NCI-H1105 treated with DMSO at 0.1 percent for 48 hours (cell line): ENCODE results near the gene HTD2.
A peak's percentile ranks its signal among the peaks of the same experiment; 100 is the strongest.

Experiments
- DNase-seq: peaks from one replicate; lab custom pipeline; 2025; lab: John Stamatoyannopoulos, UW

HTD2 gene

DNA sequence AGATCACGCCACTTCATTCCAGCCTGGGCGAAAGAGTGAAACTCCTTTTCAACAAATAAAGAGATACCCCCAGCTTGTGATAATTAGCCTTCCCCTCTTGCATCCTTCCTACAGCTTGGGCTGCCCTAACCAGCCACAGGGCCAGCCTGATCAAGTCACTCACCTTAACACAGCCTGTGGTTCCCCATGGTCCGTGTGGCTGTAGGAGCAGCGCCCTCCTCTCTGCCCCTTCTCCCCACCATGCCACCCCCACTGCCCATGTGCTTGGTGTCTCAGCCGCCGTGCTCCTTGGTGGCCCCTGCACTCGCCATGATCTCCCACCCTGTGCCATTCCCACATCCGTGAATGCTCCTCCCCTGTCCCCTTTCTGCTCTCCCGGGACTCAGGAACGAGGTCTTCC lies 13.5 kb upstream of the HTD2 start:
- DNase-seq = no peak

DNA sequence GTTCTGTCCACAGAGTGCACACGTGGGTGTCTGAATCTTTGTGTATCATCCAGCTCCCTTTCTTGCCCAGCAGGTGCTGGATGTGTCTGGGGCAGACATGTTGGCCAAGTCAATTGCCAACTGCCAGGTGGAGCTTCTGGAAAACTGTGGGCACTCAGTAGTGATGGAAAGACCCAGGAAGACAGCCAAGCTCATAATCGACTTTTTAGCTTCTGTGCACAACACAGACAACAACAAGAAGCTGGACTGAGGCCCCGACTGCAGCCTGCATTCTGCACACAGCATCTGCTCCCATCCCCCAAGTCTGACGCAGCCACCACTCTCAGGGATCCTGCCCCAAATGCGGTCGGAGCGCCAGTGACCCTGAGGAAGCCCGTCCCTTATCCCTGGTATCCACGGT lies 12.8 kb upstream of the HTD2 start:
- DNase-seq = no peak

DNA sequence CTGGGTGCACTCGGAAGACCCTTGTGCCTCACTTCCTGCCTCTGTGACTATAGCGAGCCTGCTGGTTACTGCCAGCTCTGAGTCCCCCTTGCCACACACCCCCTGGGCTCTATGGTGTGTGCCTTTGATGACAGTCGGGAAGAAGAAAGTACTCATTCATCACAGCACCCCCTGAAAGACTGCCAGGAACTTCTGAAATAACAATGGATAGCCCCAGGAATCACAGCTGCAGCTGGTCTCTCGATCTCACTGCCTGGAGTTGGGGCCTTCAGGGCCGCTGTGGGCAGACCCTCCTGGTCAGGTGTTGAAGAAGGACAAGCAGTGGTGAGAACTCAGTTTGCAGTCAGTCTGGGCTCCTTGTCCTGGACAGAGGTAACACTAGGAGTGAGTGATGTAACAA lies 10.1 kb upstream of the HTD2 start:
- DNase-seq = no peak

DNA sequence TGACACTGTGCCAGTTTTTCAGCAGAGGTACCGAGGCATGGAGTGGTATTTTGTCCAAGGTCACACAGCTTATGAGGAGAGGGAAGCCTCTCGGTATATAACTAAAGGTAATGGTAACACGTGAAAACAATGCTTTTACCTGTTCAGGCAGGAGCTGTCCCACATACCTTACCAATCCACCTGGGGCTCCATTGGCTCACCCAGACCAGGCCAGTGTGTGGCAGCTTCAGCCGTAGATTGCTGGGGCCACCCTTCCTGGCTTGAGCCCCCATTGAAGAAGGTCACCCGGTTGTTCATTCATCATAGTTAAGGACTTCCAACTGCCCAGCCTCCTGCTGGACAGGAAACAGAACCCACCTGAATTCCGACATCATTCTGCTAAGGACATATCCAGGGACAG lies 9.5 kb upstream of the HTD2 start:
- DNase-seq = no peak

DNA sequence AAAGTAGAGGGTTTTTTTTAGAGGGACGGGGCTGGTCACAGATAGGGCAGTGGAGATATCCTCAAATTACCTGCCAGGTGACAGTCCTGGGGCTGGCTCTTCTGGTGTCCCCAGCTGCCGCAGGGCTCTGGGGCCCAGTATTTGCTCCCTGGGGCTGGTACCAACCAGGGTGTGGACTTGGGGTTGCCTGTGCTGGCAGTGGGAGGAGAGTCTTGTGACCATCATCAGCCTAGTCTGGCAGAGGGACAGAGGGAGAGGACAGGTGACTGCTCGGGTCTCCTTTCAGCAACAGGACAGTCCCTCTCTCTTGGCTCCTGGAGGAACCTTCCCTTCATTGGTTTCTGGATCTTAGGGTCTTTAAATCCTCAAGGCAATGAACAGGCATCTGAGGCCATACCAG lies 8.1 kb upstream of the HTD2 start:
- DNase-seq = no peak

DNA sequence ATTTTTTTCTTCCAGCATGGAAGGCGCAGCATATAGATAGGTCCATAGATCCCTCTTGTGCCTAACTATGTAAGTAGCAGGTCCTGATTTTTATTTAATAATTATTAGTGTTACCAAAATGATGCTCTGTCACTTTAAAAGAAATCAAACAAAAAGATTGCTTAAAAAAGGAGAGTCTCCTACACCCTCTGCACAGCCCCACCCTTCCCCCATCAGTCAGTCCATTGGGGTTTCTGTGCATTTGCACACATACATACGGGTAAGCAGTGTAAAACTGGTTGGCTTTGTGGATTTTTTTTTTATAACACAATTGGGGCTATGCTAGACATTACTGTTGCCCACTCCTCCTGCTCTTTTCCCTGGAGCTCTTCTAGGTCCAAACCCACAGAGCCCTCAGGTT lies 7.2 kb upstream of the HTD2 start:
- DNase-seq = no peak

DNA sequence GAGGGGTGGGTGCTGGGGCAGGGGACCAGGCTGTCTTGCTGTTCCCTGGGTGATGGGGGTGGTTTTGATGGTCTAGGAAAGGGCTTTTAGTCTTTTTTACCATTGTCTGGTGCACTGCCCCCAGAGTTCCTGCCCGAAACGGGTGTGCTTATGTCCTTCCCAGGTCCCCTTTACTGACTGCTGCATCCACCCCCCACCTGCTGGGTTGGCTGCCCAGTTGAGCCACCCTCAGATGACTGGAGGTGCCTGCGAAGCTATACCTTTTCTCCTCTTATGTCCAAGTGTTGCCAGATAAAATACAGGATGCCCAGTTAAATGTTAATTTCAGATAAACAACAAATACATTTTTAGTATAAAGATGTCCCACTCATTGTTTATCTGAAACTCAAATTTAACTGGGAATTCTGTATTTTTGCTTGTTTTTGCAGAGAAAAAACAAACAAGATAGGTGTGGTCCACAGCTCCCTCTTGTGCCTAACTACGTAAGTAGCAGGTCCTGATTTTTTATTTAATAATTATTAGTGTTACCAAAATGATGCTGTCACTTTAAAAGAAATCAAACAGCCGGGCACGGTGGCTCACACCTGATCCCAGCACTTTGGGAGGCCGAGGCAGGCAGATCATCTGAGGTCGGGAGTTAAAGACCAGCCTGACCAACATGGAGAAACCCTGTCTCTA lies 6.3 kb upstream of the HTD2 start:
- DNase-seq = peak; percentile 18

DNA sequence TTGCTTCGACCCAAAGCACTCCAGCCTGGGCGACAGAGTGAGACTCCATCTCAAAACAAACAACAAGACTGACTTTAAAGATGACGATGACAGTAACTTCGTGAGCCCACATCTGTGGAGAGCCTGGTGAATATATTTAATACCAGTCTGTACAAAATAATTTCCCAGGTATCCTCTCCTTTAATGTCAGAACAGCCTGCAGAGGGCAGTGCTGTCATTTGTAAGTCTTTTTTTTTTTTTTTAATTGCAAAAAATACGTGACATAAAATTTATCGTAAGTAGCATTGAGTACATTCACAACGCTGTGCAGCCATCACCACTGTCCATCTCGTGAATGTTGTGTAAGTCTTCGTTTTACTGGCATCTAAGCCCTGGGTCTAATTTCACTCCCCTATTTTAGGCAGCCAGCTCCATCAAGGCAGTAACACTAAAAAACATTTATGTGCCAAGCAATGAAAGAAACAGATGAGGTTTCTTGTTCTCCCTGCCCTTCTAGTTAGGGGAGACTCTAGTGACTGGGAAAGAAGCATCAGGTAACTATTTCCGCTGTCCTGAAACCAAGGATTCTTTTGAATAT lies 1.4 kb downstream of the HTD2 start:
- DNase-seq = peak; percentile 41

DNA sequence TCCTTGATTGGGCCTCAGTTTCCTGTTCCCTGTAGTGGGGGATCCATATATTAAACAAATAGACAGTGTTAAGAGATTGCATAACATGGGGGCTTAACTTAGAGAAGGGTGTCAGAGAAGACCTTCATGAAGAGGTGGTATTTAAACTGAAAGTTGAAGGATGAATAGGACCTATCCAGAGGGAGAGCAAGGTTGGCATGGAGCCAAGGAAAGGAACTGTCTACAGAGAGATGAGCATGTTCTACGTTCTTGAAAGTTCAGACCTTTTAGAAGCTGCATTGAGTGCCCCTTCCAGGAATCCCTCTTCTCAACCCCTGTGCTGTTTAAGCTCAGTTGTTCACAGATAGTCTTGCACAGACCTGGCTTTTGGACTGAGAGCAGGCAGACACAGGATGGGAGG lies 2.4 kb downstream of the HTD2 start:
- DNase-seq = no peak

DNA sequence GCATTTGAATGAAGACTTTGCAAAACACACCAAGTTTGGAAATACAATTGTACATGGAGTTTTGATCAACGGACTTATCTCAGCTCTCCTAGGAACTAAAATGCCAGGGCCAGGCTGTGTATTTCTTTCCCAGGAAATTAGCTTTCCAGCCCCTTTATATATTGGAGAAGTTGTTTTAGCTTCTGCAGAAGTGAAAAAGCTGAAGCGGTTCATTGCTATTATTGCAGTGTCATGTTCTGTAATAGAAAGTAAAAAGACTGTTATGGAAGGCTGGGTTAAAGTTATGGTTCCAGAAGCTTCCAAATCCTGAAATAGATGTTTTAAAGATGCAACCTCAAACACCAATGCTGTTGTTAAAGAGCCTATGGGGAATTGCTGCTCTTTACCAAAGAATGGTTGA lies 11.5 kb downstream of the HTD2 start:
- no peak for DNase-seq

DNA sequence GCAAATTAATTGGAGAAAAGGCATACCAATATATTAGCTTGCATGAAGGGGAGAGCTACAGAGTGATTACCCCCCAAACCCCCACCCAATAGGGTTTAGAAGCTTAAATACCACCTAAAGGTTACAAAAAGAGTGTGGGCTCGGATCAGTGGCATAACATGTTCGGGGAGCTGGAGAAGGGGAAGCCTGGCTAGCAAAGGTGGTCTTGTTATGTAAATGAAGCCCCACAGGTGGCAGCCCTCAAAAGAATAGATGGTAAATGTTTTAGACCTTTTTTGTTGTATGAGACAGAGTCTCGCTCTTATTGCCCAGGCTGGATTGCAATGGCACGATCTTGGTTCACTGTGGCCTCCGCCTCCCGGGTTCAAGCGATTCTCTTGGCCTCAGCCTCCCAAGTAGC lies 15.5 kb downstream of the HTD2 start:
- no peak for DNase-seq

DNA sequence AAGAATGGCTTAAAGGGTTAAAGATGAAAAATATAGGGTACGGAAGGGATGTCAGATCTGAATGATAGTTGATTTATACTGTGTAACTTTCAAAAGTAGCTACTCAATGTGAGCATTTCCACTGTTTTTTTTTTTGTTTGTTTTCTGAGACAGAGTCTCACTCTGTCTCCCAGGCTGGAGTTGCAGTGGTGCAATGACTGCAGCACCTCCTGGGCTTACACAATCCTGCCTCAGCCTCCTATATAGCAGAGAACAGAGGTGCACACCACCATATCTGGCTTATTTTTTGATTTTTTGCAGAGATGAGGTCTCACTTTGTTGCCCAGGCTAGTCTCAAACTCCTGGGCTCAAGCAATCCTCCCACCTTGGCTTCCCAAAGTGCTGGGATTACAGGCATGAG lies 16.5 kb downstream of the HTD2 start:
- DNase-seq = no peak

DNA sequence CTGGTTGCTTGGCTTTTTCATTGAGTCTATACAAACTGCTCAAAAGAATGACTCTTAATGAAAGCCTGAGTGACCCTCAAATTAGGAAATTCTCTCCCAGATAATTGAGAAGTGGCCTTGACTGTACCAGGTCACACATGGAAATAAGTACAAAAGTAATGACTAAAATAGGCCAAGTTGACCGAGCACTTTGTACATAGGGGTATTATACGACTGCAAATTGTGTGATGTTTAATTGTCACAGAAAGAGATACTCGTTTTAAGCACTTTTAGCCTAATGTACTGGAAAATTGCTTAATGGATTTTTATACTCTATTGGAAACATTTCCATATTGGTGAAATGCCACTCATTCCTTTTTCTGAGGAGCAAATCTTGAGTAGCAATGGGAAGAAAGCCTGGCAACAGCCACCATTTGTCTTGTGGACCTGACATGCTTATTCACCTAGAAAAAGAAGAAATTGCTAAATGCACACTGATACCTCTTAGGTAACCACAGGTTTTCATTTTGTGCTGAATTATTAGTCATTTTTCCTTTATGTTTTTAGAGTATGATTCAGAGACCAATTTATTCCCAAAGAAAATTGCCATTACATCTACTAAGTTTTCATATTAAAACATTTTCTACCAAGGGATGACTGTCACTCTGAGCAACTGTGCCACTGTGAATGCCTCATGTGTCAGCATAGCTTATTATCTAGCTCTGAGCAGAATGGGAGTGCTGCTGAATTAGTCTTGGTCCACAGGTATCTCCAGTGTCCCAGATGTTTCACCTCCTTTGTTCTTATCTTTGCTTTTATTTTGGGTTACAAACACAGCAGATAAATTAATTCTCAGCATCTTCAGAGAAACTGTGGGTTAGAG lies 17.4 kb downstream of the HTD2 start:
- no peak for DNase-seq

DNA sequence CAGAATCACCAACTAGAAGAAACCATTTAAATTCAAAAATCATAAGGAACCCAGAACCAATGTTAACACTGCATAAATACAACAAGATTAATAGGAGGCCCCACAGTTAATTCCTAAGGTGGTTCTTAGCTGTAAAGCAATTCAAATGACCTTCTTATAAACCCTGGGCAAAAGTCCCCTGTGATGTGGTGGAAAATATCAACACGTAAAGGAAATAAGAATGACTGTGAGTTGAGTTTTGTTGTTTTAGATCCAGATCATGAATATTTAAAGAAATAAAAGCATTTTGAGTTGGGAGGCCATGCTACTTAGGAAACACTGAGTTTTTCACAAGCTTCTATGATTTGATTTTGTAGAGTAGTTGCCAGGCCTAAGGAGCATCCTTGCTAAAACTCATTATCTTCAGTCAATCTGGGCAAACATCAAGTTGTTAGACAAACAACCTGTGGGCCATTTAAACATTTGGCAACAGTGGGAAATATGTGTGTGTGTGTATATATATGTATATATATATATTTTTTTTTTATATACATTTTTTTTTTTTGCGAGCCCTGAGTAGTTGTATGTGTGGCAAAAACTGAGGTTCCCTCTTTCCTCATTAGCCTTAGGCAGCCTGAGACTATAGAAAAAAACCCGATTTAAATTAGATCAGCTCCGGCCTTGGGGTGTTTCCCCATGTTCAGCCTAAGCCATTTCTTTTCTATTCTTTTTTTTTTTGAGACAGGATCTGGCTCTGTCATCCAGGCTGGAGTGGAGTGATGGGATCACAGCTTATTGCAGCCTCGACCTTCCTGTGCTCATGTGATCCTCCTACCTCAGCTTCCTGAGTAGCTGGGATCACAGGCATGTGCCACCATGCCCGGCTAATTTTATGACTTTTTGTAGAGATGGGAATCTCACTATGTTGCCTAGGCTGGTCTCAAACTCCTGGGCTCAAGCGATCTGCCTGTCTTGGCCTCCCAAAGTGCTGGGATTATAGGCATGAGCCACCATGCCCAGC lies 18.4 kb downstream of the HTD2 start:
- DNase-seq = no peak

DNA sequence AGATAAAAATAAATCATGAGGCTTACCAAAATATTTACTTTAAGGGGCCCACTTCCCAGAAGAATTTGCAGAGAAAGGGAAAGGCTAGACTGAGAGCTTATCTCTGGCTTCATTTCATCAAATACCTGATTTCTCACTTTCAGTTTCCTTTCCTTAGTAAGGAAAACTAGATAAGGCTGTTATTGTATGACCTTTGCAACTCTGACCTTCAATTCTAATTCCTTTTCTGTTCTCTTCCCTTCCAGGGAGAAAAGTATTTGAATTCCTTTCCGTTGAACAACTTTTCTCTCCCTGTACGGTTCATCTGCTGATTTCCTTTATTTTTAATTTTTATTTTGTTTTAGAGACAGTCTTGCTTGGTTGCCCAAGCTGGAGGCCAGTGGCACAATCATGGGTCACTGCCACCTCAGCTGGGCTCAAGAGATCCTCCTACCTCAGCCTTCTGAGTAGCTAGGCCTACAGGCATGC lies 19.2 kb downstream of the HTD2 start:
- DNase-seq = no peak

DNA sequence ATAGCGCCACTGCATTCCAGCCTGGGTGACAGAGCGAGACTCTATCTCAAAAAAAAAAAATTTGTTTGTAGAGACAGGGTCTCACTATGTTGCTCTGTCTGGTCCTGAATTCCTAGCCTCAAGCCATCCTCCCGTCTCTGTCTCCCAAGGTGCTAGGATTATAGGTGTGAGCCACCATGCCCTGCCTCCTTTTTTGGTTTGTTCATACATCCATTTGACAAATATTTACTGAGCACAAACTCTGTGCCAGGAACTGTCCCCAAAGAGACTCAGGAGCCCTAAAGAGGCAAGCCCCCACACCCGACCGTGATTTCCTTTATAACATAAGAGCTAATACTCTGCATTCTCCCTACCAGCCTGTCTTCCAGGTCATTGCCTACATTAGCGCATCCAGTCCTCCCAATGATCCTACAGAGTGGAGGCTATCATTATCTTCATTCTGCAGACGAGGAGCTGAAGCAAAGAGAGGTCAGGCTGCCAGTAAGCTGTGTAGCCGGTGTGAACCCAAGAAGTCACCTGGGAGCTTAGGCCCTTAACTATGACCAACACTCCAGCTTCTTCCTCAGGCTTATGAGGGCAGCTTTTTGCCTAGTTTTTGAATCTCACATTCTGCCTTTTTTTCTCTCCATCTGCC lies 20.1 kb downstream of the HTD2 start:
- no peak for DNase-seq

DNA sequence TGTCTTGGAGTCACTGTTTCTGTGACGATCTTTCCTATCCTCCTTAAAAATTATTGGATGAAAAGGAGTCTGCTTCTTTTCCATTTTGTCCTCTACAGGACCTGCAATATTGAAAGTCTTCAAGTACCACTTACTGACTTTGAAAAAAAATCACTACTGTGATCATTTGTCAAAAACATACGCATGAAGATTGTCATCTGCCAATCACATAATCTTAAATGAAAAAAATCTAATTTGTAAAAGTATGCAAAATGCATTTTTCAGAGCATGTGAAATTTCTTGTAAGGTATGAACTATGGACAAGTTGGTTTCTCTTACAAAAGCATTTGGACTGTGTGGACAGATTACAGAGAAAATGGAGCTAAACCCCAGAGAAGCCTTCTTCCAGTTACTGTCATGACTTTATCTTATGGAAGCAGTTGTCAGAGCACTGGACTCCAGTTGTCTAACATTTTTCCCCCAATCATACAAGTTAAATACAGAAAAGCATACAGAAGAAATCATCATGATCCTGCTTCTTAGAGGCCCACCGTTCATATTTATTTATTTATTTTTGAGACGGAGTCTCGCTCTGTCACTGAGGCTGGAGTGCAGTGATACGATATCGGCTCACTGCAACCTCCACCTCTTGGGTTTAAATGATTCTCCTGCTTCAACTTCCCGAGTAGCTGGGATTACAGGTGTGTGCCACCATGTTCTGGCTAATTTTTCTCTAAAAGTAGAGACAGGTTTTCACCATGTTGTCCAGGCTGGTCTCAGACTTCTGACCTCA lies 23.0 kb downstream of the HTD2 start:
- DNase-seq = no peak

DNA sequence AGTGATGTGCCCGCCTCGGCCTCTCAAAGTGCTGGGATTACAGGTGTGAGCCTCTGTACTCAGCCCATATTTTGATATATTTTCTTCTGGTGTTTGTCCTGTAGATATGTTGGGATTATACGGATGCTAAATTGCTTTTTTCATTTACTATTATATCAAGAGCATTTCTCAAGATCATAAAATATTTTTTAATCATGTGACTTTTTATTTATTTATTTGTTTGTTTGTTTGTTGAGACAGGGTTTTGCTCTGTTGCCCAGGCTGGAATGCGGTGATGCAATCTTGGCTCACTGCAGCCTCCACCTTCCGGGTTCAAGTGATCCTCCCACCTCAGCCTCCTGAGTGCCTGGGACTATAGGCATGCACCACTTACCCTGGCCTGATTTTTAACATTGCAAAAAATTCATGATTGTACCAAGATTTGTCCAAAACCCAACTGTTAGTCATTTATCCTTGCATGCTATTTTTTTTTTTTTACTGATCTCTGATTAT lies 23.6 kb downstream of the HTD2 start:
- no peak for DNase-seq

DNA sequence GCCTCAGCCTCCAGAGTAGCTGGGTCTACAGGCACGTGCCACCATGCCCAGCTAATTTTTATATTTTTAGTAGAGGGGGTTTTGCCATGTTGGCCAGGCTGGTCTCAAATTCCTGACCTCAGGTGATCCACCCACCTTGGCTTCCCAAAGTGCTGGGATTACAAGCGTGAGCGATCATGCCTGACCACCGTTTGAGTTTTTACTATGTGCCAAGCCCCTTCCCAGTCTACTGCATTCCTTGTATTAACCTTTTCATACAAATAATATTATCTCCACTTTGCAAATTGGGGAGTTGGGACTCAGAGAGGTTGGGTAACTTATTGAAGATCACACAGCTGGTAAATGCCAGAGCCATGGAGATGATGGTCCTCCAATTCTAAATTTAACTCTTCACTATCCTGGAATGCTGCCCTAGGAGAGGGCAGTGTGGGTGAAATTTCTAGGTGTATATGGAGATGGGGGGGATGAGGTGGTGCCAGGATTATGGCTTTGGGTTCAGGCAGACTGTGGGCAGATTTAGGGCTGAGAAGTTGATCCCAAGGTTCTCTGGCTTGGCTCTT lies 25.4 kb downstream of the HTD2 start:
- DNase-seq = no peak

DNA sequence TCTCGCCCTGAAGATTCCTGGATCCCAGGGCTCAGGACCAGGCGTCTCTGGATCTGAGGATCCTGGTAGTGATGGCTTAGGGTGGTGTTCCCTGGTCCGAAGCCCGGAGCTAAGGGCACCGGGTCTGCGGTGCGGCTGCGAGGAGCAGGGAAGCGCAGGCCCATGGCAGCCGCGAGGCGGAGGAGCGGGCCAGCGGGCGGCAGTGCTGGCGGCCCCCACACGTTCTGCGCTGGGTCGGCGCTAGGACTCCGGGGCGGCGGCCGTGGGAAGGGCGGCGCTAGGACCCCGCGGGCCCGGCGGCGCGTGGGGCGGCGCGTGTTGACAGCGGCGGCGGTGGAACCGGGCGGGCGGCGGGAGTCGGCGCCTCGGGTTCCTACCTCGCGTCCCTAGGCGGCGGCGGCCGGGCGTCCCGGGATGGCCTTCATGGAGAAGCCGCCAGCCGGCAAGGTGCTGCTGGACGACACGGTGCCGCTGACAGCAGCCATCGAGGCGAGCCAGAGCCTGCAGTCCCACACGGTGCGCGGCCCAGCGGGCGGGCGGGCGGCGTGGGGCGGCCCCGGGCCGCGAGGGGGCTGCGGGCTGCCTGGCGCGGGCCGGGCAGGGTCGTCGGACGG lies 26.4 kb downstream of the HTD2 start, which contains the start of gene PXK:
TSS of gene PXK (plus strand) at position 318 of the 614 bp plus-strand sequence. CDS start at position 415, 97 bp downstream.
- peak; percentile 25 for DNase-seq
